ENCODE measurements around the gene ELFN2.

The ELFN2 gene

GRCh38 chr22:37356922-37357321 is 70.4 kb downstream of the ELFN2 start:
- DNase-seq (ENCODE audit: low spot score): no peak

GRCh38 chr22:37355174-37355573 is 72.1 kb downstream of the ELFN2 start:
- no peak for DNase-seq (ENCODE audit: low spot score)

DNA sequence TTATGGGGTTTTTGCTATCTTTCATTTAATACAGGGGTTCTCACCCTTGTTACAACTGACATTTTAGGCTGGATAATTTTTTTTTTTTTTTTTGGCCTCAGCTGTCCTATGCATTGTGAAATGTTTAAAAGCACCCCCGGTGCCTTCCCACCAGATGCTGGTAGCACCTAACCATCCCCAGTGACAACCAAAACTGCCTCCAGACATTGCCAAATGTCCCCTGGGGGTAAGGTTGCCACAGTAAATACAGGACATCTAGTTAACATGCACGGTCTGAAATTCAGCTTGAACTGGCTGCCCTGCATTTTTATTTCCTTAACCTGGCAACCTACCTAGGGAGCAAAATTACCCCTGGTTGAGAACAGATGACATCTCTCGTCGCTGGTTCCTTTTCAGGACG is 72.6 kb downstream of the ELFN2 start:
- no peak for DNase-seq (ENCODE audit: low spot score)

DNA sequence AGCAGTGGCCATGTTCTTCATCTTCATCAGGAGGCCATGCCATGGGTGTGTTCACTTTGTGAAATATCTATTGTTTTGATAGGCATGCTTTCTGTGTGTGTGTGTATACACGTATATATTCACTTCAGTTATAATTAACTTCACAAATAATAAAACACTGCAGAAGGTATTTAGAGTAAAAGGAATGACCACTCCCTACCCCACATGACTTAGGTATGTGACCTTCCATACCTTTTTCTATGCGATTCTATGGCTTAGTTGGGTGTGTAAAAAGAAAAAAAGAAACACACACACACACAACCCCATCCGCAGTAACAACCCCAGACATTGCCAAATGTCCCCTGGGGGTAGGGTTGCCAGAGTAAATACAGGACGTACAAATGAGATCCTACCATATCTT is 73.0 kb downstream of the ELFN2 start:
- no peak for DNase-seq (ENCODE audit: low spot score)

DNA sequence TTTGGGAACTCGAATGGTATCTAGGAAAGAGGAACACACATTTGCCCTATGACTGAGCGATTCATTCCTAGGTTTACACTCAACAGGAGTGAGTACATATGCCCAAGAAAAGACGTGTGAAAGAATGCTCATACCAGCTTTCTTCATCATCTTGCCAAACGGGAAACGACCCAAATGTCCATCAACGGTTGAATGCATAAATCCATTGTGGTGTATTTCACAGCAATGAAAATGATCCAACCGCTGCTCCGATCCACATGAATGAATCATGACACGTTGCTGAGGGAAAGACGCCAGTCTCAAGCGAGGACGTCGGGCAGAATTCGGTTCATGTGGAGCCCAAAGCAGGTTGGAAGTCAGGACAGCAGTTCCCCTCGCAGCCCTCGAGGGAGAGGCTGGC is 73.4 kb downstream of the ELFN2 start:
- no peak for DNase-seq (ENCODE audit: low spot score)

GRCh38 chr22:37352481-37352880 is 74.8 kb downstream of the ELFN2 start:
- DNase-seq (ENCODE audit: low spot score): no peak

- no peak for DNase-seq (ENCODE audit: low spot score)
These were observed 76.0 kb downstream of the ELFN2 start for GRCh38 chr22:37351232-37351631.

GRCh38 chr22:37349043-37349814 is 78.0 kb downstream of the ELFN2 start:
- DNase-seq (ENCODE audit: low spot score): no peak

DNA sequence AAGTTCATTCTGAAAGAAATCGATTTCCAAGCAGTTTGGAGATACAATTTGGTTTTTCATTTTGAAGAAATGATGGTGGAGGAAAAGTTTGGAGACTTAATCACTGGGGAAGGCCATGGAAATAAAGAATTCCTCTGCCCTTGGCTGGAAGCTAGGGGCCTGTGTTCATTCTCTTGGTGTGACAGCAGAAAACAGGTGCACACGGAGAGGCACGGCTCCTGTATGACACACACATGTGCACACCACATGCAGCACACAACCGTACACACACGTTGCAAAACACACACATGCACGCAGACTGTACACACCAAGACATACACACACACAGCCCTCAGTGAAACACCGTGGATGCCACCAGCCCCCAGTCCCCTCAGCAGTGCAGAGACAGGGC is 80.8 kb downstream of the ELFN2 start:
- no peak for DNase-seq (ENCODE audit: low spot score)

DNA sequence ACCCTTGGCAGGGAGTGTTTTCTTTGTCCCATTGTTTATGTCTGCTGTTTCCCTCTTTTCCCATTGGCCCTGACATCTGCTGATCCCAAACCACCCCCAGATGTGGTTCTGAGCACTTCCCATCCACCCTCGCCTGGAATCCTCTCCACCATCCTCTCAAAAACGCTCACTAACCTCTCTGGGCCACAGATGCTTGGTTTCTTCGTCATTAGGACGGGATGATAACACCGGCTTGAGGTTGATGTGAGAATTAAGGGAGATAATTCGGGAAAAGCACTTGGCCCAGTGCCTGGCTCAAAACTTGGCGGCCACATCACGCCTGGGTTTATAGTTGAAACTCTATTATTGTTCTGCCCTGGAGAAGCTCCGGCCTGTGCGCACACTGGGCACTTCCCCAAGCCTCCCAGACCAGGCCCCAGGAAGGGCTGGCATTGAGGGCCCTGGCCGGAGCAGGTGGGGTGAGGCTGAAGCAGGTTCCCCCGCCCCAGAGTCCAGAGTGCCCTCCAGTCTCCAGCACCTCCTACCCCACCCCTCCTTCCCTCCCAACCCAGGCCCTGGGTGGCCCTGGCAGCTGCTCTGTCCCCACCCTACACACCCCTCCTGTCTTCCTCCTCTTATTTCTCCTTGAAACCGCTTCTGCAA is 81.3 kb downstream of the ELFN2 start:
- DNase-seq (ENCODE audit: low spot score): no peak

DNA sequence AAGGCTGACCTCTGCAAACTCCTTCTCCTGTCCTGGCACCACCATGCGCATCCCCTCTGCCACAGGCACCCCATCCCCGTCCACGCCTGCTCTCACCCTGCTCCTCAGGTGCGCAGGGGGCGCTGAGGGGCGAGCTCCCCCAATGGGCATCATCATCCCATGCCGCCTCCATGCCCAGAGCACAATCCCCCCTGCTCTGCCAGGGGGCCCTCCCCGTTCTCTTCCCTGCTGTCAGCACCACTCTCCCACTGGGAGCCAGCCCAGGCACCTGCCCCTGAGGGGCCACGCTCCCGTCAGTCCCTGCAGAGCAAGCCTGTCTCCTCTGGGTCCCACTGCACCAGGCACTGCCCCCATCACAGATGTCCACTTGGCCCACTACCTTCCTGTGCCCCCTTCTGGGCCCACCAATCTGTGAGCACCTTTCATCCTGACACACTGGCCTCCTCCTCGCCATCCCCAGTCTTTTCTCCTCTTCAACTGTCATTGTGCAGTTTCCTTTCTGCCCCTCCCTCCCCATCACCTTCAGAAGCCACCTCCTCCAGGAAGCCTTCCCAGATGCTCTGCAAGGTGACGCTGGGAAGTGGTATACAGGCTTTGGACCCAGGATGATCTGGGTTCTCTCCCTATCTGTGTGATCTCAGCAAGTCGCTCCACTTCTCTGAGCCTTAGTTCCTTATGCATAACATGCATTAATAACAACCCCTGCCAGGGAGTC is 82.4 kb downstream of the ELFN2 start:
- DNase-seq (ENCODE audit: low spot score): no peak

GRCh38 chr22:37343863-37344734 is 83.2 kb downstream of the ELFN2 start:
- no peak for DNase-seq (ENCODE audit: low spot score)

GRCh38 chr22:37343348-37343747 is 83.9 kb downstream of the ELFN2 start:
- DNase-seq (ENCODE audit: low spot score): no peak

- no peak for DNase-seq (ENCODE audit: low spot score)
These were observed 85.2 kb downstream of the ELFN2 start for GRCh38 chr22:37342065-37342464.

DNA sequence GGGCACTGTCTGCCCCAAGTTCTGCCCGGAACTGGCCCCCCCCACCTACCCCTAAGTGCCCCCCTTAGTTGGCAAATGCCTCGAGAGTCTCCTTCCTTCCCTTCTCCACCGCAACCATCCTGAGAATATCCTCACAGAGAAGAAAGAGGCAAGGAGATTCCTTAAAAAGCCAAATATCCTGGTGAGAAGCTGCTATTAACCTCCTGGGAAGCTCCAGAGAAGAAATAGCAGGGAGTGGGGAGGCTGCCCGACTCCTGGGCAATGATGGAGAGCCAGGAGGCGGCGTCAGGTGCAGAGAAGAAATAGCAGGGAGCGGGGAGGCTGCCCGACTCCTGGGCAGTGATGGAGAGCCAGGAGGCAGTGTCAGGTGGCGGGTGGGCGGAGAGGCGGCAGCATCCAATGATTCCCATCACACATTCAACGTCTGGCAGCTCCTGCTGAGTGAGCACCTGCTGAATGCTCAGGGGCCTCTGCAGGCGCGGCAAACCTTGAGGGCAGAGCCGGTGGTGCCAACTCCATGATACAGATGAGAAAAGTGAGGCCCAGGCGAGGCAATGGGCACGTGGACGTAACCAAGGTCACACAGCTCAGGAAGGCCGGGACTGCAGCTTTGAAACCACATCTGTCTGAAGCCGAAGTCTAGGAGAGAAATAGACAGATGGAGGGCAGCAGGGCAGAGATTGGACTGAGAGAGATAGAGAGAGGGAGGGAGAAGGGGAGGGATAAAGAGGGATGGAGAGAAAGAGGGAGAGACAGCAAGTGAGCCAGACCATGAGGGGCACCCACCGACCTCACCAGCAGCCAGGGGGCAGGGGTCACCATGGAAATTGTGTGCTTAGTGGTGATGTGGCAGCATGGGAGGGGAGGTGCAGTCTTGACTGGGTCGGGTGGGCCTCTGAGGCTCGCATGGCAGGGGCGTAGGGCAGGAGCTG is 86.7 kb downstream of the ELFN2 start:
- DNase-seq (ENCODE audit: low spot score): no peak

DNA sequence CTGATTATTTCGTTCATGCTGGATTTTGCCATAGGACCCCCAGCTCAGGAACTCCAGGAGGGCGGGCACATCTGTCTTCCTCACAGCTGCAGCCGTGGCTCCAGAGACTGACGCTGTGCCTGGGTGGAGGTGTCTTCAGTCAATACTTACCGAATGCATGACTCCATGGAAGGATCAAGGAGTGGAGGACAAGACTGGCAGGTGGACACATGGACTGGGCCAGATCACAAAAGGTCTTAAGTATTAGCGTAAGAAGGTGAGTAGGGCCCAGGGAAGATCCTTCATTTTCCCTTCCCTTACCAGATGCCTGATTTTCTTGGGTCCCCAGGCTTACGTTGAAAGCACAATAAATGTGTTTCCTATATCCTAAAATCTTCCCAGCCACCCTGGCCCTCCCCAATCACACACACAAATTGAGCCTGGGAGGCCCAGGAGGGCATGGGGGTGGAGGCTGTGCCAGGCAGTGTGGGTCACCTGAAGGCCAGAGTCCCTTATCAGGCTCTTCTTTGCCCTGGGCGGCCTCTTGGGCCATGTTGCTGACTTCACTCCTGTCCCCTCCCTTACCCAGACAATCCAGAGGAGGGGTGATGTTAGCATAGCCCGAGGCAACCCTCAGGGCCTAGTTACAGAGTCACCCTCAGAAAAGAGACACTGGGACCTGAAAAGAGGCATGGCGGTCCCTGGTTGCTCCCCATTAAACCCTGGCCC is 88.6 kb downstream of the ELFN2 start:
- no peak for DNase-seq (ENCODE audit: low spot score)

DNA sequence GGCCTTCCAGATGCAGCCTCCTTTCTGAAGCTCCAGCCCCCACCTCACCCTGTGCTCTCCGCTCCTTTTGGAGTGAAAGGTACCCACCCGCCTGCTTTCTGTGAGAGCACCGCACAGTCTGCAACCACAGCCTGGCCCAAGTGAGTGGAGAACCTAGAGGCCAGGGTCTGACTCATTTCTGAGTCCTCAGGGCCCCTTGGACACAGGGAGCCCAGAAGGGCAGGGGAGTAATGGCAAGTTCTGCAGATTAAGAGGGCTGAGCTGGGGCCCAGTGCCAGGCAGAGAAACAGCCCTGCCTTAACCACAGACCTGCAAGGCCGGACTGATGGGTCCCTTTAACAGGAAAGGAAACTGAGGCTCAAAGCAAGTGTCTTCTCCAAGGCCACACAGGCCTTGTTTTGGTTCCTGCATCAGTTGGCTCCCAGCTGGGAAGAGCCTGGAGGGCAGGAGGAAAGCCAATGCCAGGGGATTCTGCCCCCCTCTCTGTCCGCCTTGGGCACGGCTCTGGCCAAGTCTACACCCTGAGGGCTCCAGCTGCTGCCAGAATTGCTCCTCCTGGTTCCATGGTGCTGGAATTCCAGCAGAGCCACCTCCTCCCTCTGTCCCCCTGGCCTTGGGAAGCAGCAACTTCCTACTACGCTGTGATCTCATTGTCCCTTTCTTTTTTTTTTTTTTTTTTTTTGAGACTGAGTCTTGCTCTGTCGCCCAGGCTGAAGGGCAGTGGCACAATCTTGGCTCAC is 89.9 kb downstream of the ELFN2 start:
- no peak for DNase-seq (ENCODE audit: low spot score)

DNA sequence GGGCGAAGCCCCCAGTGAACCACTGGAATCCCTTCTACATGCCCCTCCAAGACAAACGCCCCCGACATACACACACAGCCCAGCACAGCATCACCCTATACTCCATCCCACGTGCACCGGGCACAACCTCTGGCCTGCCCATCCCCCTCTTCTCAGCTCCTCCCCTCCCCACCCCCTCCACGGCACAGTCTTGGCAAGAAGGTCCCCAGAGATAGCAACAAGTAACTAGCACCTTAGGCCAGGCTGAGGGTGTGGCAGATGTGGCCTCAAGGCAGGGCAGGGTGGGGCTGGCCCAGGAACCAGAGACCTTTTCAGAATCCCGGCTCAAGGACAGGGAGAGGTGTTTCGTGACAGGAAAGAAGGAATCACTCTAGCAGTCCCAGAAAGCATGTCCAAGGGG is 90.7 kb downstream of the ELFN2 start:
- DNase-seq (ENCODE audit: low spot score): no peak

GRCh38 chr22:37335806-37336199 is 91.5 kb downstream of the ELFN2 start:
- no peak for DNase-seq (ENCODE audit: low spot score)

Data from hematopoietic multipotent progenitor cell treated with erythropoietin and hydrocortisone succinate and interleukin-3 and kit ligand, for 17 days (in vitro differentiated cells).